GM11168 (cell line): Measurements from ENCODE around the gene SLC24A4.

Source experiments
- in situ Hi-C: fragments of 300-500 bp; cut with MboI; formaldehyde crosslinking; loops from one replicate; pipeline ENCODE4 v1.12.0; 2022; ENCODE audit warnings: low sequenced_read_pairs; ENCODE audit not compliant: unreplicated experiment

SLC24A4 gene

GRCh38 chr14:92323011-92323915 lies at the start of gene SLC24A4:
TSS of gene SLC24A4 (plus strand) at chr14:92323165. CDS start at chr14:92323831, 666 bp downstream.
- in situ Hi-C loops = no loop called here

- in situ Hi-C loops = no loop called here
Measured at GRCh38 chr14:92273166-92273565, 49.8 kb upstream of the SLC24A4 start.

GRCh38 chr14:92274055-92274454 lies 48.9 kb upstream of the SLC24A4 start:
- in situ Hi-C loops = no loop called here

GRCh38 chr14:92276074-92276473 lies 46.9 kb upstream of the SLC24A4 start:
- in situ Hi-C loops = no loop called here

- in situ Hi-C loops = no loop called here
Measured at GRCh38 chr14:92277031-92277430, 45.9 kb upstream of the SLC24A4 start.

- in situ Hi-C loops = no loop called here
Measured at GRCh38 chr14:92280554-92281262, 42.3 kb upstream of the SLC24A4 start.

GRCh38 chr14:92282669-92283068 lies 40.3 kb upstream of the SLC24A4 start:
- in situ Hi-C loops = no loop called here

GRCh38 chr14:92285311-92285710 lies 37.7 kb upstream of the SLC24A4 start:
- in situ Hi-C loops = no loop called here

GRCh38 chr14:92287987-92288386 lies 35.0 kb upstream of the SLC24A4 start:
- in situ Hi-C loops = no loop called here

- in situ Hi-C loops = no loop called here
Measured at GRCh38 chr14:92288994-92289660, 33.8 kb upstream of the SLC24A4 start.

GRCh38 chr14:92292673-92293072 lies 30.3 kb upstream of the SLC24A4 start:
- in situ Hi-C loops = no loop called here

- in situ Hi-C loops = no loop called here
Measured at GRCh38 chr14:92294506-92294905, 28.5 kb upstream of the SLC24A4 start.

- in situ Hi-C loops = no loop called here
Measured at GRCh38 chr14:92297818-92298595, 25.0 kb upstream of the SLC24A4 start.

GRCh38 chr14:92302481-92302880 lies 20.5 kb upstream of the SLC24A4 start:
- in situ Hi-C loops = no loop called here

- in situ Hi-C loops = no loop called here
Measured at GRCh38 chr14:92308716-92309115, 14.2 kb upstream of the SLC24A4 start.

- in situ Hi-C loops = no loop called here
Measured at GRCh38 chr14:92309968-92310530, 12.9 kb upstream of the SLC24A4 start.

GRCh38 chr14:92310776-92311375 lies 12.1 kb upstream of the SLC24A4 start:
- in situ Hi-C loops = no loop called here

- in situ Hi-C loops = no loop called here
Measured at GRCh38 chr14:92314182-92314581, 8.8 kb upstream of the SLC24A4 start.

GRCh38 chr14:92315050-92315805 lies 7.7 kb upstream of the SLC24A4 start:
- in situ Hi-C loops = no loop called here
